Ishikawa (cell line): ENCODE data around the gene LCE1F.

Source experiments
- MAX ChIP-seq: IDR thresholded peaks from 2 replicates; pipeline ENCODE4 v1.6.1; 2012
- TEAD4 ChIP-seq: IDR thresholded peaks from 2 replicates; pipeline ENCODE4 v1.6.1; 2012
- YY1 ChIP-seq: IDR thresholded peaks from 2 replicates; pipeline ENCODE4 v1.6.1; 2012; ENCODE audit warnings: low read depth

GRCh38 chr1:152752225-152752624 is 22.7 kb upstream of the LCE1F start:
- TF ChIP-seq TEAD4 (no peak), YY1 (no peak), MAX (no peak)
